CD4-positive, alpha-beta T cell treated with Interleukin-15 for 4 hours (primary cell): ENCODE measurements around the gene ADAP1.

Source experiments
- DNase-seq: peaks from one replicate; pipeline ENCODE4 v3.0.0-alpha.2; 2020; ENCODE audit warnings: low spot score

The ADAP1 gene

DNA sequence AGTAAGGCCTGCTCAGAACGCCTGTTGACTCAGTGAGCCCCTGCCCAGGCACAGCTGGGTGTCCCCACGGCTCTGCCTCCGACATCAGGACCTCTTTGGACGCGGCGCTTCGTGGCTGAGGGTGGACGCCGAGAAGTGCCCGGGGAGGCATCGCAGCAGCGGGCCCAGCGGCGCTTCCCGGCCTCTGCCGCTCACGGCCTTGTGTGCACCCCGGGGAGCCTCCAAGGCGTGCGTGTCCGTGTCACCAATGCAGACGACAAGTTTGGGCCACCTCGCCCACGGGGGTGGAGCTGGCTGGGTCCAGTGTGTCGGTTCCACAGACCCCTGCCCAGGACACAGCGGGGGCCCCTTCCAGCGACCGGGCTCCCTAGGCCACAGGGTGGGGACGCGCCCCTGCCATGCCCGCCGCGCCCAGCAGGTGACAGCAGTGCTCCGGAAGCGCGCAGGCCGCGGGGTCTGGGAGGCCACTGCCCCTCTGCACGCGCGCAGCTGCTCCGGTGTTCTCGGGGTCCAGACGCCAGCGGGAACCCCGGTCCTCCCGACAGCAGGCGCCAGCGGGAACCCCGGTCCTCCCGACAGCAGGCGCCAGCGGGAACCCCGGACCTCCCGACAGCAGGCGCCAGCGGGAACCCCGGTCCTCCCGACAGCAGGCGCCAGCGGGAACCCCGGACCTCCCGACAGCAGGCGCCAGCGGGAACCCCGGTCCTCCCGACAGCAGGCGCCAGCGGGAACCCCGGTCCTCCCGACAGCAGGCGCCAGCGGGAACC is 45.7 kb downstream of the ADAP1 start:
- peak; percentile 72 for DNase-seq

DNA sequence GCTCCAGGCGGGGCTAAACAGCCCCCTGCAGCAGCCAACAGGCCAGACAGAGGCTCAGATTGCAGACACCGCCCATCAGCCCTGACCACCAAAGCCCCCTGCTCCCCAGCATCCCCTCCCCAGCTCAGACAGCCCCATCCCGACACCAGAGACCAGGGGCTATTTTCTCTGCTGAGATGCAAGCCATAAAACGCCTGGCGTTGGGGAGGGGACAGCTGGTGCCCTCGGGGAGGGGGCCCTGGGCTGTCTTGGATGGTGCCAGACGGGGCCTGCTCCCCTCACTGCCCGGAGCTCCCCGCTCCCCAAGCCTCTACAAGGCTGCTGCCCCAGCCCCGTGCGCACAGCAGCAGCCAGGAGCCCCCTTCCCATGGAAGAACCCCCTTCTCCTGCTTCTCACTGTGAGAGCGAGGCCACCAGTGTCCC is 46.3 kb downstream of the ADAP1 start:
- no peak for DNase-seq

DNA sequence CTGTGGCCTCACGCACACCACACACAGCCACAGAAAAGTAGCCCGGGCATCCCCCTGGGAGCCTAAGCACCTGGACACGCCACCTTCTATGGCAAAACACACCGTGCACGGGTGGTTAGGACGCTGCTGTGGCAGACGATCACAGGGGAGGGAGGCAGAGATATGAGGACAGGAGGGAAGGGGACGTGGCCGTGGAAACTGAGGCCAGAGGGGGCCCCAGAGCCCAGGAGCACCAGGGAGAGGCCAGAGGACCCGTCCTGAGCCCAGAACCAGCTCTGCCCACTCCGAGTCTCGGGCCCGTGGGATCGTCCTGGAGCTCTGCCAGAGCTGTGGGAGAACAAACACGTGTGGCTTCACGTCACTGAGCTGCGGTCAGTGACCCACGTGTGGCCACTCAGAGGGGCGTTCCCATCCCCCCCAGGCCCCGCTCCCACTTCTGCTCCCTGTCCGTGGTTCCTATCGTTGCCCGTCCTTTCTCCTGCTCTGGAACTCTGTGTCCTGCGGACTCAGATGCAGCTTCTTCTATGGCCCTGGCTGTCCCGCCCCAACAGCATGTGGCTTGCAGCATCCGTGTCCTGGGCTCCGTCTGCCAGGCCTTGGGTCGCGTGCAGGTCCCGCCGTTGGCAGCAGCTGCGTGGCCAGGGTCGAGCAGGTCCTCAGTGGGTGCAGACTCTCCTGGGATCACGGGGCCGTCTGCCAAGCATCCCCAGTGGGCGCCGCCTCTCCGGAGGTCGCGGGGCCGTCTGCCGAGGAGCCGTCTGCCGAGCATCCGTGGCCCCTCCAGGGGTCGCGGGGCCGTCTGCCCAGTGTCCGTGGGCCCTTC is 47.1 kb downstream of the ADAP1 start:
- DNase-seq, result no peak

DNA sequence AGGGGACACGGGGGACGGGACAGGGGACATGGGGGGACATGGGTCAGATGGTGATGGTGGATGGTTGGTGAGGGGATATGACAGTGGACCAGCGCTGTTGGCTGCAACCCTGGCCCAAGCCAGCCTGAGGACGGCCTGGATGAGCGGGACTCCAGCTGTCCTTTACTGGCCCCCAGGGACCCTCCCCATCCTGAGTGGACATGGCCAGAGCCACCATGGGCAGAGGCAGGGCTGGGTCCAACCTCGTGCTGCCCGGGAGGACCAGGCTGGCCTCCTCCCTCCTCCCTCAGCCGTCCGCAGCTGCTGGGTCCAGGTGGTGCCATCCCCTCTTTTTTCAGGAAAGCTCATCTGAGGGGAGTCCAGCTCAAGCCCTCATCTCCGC is 47.7 kb downstream of the ADAP1 start:
- DNase-seq, result no peak

DNA sequence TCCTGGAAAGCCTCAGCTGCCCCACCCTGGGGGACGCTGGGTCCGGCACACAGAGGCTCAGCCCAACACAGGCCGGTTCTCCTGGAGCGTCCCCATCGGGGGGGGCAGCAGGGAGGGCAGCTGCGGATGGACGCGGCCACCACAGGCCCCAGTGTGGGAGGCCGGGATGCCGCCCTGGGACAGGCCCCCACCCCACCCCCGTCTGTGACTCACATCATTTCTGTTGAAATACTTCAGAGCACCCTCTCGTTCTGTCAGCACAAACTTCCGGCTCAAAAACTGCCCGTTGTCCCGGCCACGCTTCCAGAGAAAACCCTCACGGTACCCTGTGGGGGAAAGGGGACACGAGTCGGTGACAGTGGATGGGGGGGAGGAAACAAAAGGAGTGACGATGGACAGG is 49.6 kb downstream of the ADAP1 start:
- no peak for DNase-seq

DNA sequence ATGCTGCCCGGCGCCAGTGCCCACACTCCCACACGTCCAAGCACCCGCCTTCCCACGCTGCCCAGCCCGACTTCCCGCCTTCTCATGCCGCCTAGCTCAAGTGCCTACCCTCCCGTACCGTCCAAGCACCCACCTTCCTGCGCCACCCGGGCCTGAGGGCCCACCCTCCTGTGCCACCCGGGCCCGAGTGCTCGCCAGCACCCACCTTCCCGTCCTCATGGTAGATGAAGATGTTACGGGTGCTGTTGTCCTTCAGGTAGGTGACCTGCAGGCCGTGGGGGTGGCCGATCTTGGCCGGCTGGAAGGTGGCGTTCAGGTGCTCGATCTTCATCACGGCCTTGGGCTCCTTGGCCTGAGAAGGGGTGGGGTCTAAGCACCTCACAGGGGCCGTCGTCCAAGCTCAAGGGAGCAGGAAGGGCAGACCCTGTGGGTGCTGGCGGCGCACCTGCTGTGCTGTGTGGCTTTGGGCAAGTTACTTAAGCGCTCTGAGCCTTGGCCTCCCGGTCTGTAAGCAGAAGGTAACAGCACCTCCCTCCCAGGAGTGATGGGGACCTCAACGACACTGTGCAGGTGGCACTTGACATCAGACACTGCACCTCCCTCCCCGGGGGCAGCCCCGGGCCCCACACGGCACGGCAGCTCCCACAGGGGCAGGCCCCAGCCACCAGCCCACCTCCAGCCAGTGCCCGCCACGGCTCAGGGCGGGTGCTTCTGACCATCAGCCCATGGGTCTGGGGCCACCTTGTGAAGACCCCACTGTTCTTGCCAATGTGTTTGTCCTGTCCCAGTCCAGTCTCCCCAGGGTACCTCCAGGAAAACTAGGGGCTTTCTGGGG is 50.3 kb downstream of the ADAP1 start:
- no peak for DNase-seq

DNA sequence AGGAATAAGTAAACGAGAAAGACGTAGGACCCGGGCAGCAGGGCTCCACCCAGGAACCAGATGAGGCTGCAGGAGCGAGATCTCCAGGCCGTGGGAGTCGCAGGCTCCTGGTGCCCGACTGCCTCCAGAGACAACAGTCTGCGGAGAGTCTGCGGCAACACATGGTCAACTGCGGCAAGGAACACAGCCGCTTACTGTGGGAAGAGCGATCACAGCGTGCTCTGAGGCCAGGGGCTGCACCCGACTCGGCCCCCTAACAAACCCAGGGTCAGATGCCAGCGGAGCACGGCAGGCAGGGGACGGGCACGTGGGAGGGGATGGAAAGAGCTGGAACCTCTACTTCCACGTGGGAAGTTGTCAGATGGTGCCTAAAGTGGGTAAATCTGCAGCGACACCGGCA is 51.5 kb downstream of the ADAP1 start:
- no peak for DNase-seq

DNA sequence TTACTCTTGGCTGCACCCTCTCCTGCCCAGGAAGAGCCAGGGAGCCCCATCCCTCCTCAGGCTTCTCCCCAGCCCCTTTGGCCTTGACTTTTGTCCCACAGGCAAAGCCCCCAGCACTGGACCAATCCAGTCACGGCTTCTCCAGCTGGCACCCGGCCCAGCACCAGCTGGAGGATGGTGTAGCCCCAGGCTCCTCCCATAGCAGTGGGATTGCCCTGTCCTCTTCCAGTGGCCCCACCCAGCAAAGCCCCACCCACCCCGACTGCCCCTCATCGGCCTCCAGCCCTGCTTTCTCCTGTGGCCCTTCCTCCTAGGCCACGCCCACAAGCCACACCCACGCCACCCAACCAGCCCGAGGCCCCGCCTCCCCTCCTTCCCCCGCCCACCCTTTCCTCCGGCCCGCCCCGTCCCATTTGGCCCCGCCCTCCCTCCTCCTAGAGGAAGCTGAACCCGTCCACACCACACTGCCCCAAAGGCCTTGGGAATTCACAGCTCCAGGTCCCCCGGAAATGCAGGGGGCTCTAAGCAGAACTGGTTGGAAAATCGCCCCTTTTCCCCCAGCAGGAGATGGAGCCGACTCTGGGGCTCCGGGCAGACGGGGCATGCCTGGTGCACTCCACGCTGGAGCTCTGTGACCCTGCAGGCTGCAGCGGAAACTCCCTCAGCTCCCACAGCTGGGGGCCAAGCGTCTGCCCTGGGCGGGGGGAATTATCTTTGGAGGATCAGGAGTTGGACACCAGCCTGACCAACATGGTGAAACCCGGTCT is 52.9 kb downstream of the ADAP1 start:
- no peak for DNase-seq

DNA sequence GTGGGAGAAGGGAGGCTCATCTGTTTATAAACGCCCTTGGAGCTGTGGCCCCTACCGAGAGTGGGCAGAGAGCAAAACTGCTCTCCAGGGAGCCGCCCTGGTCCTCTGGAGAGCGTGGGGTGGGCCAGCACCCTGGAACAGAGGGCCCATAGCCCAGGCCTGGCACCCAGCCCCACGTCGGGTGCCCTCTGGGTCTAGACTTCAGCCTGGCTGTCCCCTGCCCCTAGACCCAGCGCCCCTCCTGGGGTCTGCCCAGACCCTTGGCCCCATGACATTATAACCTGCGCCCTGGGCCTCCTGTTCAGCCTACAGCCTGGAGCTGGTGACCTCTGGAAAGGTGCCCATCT is 53.5 kb downstream of the ADAP1 start:
- no peak for DNase-seq

DNA sequence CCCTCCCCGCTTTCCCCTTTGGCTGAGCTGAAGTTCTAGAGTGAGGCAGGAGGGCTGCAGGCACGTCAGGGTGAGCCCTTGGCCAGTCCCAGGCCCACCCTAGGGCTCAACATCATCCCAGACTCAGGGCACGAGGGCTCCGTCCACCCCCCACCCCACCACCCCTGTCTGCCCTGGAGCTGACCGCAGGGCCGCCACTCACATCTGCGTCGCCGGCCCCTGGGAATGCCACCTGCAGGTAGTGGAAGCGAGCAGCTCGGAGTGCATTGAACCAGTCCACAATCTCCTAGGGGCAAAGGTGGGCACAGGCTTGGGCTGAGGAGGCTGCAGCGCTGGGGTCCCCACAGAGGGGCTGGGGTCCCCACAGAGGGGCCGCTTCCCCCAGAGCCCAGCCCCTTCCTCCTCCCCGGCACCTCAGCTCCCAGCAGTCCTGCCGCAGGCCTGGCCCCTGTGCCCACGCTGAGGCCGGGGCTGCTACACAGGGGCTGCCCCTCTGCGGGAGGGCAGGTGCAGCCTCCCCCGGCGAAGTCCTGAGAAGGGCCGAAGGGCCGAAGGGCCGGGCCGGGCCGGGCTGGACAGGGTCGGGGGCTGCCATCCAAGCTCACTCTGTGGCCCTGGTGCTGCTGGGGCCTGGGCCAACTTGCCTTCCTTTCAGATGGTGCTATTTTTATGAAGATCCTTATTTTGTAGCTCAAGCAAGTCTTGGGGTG is 54.0 kb downstream of the ADAP1 start:
- DNase-seq, result no peak

DNA sequence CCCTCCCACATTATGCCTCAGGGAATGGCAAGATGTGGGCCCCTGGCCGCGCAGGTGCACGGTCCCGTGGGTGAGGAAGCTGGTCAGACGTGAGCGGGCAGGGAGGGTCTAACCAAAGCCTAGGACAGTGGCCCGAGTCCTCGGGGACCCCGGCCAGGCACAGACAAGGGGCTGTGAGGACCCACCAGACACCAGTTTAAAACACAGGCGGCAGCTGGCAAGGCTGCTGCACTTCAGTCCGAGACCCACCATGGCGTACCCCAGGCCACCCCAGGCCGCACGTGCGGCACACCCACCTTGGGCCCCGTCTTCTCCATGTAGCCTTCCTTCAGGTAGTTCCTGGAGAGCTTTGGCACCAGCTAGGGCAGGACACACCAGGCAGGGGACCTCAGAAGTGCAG is 54.7 kb downstream of the ADAP1 start:
- no peak for DNase-seq

DNA sequence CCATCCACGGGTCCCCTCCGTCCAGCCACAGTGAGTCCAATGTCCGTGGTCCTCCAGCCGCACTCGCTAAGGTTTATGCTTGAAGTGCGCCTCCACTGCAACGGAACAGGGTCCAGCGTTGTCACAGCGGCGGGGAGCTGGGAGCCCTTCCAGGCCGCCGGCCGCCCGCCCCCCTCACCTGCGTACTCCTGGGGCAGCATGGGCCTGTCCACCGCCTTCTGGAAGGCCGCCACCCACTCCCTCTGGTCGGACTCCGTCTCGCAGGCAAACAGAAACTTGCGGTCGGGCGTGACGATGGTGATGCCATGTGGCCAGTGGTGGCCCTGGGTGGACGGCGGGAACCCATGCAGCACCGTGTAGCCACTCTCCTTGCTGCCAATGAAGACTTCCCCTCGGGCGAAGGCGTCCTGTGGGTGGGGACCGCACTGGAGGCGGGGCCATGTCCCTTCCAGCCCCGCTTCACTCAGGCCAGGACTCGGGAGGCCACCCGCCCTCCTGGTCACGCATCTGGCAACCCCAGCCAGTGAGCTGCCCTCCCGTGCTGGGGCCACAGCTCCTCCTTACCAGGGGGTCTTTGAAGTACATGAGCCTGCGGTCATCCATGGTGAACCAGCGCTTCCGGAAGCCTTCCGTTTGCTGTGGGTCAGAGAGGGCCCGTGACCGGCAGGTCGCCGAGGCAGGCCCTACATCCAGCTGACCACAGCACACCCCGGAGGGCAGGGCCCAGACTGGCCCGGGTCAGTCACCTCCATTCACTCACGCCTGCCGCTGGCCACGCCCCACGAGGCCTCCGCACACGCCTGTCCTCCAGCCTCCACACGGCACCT is 55.4 kb downstream of the ADAP1 start:
- DNase-seq, result no peak

DNA sequence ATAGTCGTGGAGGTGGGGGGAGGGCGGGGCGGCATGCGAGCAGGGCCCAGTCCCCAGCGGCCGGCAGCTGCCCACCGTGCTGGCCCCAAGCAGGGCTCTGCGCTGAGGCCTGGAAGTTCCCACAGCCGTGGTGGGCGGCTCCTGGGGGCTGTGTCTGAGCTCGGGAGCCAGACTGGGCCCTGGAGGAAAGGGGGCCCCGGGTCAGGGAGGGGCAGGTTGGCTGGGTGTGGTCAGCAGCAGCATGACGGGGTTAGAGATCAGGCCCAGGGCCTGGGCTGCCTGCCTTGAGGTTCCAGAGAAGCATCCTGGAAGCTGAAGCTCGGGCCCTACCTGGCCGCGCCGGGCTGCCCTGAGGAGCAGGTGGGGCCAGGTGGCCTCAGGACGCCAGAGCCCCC is 56.0 kb downstream of the ADAP1 start:
- DNase-seq, result no peak

DNA sequence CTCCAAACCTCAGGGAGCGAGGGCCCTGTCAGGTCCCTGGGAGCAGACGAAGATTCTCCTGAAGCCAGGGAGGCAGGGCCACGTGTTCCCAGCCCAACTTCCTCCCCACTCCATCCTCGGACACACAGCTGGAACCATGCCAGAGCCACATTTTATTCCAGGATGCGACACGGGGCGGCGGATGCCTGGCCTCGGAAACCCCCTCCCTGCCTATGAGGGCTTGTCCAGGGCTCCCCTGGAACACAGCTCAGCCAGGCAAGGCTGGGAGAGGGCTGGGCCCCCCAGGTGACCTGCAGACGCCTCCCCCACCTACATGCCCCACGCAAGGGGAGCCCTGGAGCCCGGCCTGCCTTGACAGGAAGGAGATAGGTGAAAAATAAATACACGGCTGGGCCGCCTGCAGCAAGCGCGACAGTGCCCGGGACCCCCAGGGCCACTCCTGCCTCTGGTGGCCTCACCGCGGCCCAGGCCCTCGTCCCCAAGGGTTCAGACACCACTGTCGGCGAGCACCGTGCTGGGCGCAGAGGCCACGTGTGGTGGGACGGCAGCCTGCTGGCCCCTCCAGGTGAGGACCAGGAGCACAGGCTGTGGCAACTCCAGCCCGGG is 56.6 kb downstream of the ADAP1 start:
- DNase-seq, result no peak

DNA sequence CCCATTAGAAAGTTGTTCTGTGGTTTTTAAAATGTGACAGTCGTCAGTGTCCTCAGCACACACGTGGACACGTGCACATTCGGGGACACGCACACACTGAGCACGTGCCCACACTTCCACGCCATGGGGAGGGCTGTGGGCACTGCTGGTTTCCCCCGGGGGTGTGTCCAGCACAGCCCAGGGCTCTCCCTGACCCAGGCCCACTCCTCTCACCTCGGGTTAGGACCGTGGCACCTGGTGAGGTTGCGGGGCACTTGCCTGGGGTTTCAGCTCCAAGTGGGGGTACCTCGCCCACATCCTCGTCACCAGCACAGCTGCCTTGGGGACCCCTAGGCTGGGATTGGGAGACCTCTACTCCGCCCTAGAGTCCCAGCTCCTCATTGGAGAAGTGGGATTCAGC is 57.4 kb downstream of the ADAP1 start:
- no peak for DNase-seq

DNA sequence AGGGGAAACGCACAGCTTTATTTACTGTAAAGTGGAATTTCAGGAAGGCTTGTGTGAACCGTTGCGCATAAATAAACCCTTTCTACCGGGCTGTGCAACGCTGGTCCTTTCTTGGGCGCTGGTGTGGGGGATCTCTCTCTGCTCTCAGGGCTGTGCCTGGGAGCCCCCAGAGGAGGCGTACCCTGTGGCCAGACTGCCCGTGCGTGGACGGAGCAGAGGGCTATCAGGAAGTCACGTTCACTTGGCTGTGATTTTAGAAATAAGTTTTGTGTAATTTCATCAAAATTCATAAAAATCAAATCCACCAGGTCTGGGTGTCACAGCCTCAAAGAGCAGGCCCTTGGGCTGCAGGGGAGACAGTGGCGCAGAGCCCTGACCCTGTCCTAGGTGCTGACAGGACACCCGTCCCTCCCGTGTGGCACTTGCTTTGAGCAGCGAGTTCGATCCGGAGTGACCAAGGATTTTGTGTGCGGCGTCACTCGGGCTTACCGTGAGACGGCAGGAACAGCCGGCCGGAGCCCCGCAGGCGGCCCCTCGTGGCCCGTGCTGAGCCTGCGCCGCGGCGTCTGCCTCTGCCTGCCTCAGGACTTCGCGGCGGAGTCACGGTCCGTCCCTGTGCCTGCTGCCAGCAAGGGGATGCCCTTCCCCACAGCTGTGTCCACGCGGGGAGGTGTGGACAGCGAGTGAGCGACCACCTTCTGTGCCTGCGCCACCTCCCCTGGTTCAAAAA is 58.0 kb downstream of the ADAP1 start:
- no peak for DNase-seq

DNA sequence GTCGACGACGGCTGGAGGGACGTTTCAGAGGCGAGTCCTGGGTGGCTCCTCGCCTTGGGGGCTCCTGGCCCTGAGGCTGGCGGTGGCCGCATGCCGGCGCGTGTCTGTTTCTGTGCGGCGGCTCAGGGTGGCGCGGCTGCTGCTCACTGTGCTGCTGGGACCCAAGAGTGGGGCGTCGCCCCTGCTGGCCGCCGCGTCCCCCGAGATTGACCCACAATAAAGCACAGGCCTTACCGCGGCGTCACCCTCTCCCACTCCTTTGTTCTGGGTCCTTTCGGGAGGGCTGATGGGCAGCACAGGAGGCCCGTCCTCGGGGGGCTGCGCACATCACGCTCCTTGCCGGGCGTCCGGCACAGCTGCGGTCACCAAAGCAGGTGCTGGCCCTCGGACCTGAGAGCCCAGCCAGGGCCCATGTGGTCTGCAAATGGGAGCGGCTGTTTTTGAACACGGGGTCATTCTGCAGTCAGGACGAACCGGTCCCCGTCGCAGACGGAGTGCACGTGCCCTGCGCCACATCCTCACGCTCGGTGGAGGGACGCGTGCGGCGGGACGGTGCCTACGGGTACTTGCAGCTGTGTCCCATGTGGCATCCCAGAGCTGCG is 58.9 kb downstream of the ADAP1 start:
- DNase-seq, result no peak

DNA sequence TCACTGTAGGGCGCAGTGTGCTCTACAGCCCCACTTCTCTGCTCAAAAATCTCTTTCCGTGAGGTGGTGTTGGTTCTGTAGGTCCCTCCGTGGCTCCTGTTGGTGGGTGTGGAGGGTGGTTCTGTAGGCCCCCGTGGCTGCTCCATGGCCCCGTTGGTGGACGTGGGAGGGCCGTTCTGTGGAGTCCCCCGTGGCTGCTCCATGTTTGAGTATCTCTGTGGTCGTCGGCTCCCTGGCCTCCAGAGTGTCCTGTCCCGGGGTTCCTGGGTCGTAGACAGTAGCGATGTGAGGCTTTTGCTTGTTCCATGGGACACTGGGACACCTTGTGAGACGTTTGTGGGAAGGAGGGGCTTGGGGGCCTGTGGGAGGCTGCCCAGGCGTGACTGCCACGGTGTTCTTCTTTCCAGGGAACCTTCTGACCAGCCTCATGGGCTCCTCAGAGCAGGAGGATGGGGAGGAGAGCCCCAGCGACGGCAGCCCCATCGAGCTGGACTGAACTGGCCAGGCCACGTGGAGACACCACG is 59.5 kb downstream of the ADAP1 start:
- no peak for DNase-seq
